ENCODE measurements around the gene CEP70.

DNA sequence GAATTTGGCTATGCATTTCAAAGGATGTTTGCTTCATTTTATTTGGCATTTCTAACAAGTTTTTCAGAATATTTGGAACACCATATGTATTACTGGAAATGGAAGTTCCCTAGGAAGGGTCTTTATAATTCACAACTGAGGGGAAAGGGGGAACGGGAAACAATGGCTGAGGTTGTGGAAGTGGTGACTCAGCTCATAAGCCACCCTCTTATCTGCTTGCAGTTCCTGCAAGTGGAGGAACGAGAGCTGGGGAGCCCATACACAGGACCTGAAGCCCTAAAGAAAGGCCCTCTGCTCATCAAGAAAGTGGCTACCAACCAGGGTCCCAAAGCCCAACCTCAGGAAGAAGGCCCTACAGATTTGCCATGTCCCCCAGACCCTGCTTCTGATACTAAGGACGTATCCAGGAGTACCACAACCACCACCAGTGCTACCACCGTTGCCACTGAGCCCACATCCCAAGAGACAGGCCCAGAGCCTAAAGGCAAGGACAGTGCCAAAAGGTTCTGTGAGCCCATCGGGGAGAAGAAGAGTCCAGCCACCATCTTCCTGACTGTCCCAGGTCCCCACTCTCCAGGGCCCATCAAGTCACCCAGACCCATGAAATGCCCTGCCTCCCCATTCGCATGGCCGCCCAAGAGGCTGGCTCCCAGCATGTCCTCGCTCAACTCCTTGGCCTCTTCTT, 121.8 kb downstream of the CEP70 start:
- TF ChIP-seq EZH2 (IDR thresholded peaks at IDR 0.05; ENCODE audit: insufficient read depth, poor library complexity, severe bottlenecking) (no peak), EZH2phosphoT487 (IDR thresholded peaks at IDR 0.05; ENCODE audit: insufficient read depth, low read depth) (no peak)

Measured in GM23248 (cell line).